HG03280 (cell line): ENCODE measurements around the gene MTF1.
"Not testable (repeated sequence)": the region's sequence is repeated elsewhere in the genome, so short reads cannot be mapped to it uniquely, and the experiment has no call there.

Experiments
- ATAC-seq: cut with Tn5 transposase; IDR thresholded peaks from one replicate; pipeline ENCODE4 v1.9.1; 2021; ENCODE audit warnings: mild to moderate bottlenecking, moderate library complexity; ENCODE audit not compliant: unreplicated experiment

Gene MTF1

GRCh38 chr1:37794372-37795339 is 64.7 kb downstream of the MTF1 start:
- ATAC-seq: peak; percentile 30

GRCh38 chr1:37793773-37794371 is 65.5 kb downstream of the MTF1 start, which contains the start of gene MANEAL:
TSS of gene MANEAL (plus strand) at chr1:37793847. CDS start at chr1:37794183, 336 bp downstream.
- peak; percentile 61 for ATAC-seq

- ATAC-seq: no peak
Measured at GRCh38 chr1:37792943-37793686, 66.3 kb downstream of the MTF1 start.

GRCh38 chr1:37782491-37782890 is 76.9 kb downstream of the MTF1 start:
- ATAC-seq: no peak

- no peak for ATAC-seq
Measured at GRCh38 chr1:37778654-37779053, 80.7 kb downstream of the MTF1 start.

GRCh38 chr1:37776946-37777516 is 82.4 kb downstream of the MTF1 start:
- no peak for ATAC-seq

- not testable (repeated sequence) for ATAC-seq
Measured at GRCh38 chr1:37771440-37771839, 88.0 kb downstream of the MTF1 start.

GRCh38 chr1:37767488-37767887 is 91.9 kb downstream of the MTF1 start:
- no peak for ATAC-seq

GRCh38 chr1:37765916-37766664 is 93.3 kb downstream of the MTF1 start:
- no peak for ATAC-seq

GRCh38 chr1:37764888-37765441 is 94.4 kb downstream of the MTF1 start, which contains the start of gene EPHA10:
TSS of gene EPHA10 (minus strand) at chr1:37765120. CDS start at chr1:37765066, 54 bp downstream.
- ATAC-seq: no peak

- ATAC-seq: no peak
Measured at GRCh38 chr1:37764414-37764825, 95.0 kb downstream of the MTF1 start.

- ATAC-seq: no peak
Measured at GRCh38 chr1:37763791-37764413, 95.5 kb downstream of the MTF1 start.

GRCh38 chr1:37762516-37762915 is 96.9 kb downstream of the MTF1 start:
- ATAC-seq: no peak

- ATAC-seq: no peak
Measured at GRCh38 chr1:37761416-37762095, 97.8 kb downstream of the MTF1 start.
